Activated naive CD8-positive, alpha-beta T cell (primary cell): Measurements from ENCODE around the gene CDO1.
"Not testable (repeated sequence)": the region's sequence is repeated elsewhere in the genome, so short reads cannot be mapped to it uniquely, and the experiment has no call there.

ENCODE experiments used
- H3K27ac Mint-ChIP-seq: one replicate; pipeline ENCODE4 v1.8.0; 2021; ENCODE audit warnings: mixed read lengths
- H3K27me3 Mint-ChIP-seq: one replicate; pipeline ENCODE4 v1.8.0; 2021; ENCODE audit warnings: mixed read lengths
- H3K36me3 Mint-ChIP-seq: one replicate; pipeline ENCODE4 v1.8.0; 2021; ENCODE audit warnings: mixed read lengths
- H3K4me1 Mint-ChIP-seq: one replicate; pipeline ENCODE4 v1.8.0; 2021; ENCODE audit warnings: low read depth, mixed read lengths
- H3K4me3 Mint-ChIP-seq: one replicate; pipeline ENCODE4 v1.8.0; 2021; ENCODE audit warnings: mild to moderate bottlenecking, mixed read lengths
- H3K9me3 Mint-ChIP-seq: one replicate; pipeline ENCODE4 v1.8.0; 2021; ENCODE audit warnings: low read depth, mixed read lengths

Gene CDO1

DNA sequence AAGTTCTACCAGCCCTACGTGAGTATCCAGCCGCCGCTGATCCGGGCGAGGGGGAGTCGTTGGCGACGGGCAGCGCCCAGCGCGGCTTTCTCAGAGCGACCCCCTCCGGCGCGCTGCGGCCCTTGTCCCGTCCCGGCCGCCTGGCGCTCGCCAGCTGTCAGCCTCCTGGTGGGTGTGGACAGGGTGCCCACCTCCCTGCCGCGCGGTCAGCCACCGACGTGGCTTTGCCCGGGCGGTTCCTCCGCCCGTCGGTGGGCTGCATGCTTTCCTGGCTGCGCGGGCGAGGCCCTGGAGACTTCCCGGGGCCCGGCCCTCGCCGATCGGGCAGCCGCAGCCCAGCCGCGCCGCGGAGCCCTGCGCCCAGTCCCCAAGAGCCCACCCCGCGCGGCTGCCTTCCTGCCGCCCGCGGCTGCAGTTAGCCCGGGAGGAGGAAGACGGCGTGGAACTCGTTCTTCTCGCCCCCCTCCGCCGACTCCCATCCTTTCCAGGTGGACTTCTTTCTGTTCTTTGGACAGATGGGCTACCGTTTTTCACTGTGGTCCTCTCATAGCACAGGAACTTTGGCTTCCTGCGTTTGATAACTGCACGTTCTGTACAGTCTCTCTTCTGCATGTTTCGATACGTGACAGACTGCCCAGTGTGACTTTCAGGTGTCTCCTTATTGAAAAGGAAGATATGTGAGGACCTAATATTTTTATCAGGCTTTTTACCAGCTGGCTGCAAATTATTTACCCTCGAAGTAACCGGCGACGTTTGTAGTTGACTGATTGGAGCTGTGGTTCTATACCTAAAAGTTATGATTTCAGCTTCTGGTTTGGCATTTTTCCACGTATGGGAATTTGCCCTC lies 25.9 kb upstream of the CDO1 start:
- Mint-ChIP-seq H3K9me3 (no peaks in the 10 kb centered on the region), H3K27ac (peak overlapping the region; percentile 91), H3K27me3 (no peaks in the 10 kb centered on the region), H3K36me3 (peaks cover 2% of the 10 kb centered on the region), H3K4me3 (peak overlapping the region; percentile 96), H3K4me1 (peaks cover 62% of the 10 kb centered on the region)

DNA sequence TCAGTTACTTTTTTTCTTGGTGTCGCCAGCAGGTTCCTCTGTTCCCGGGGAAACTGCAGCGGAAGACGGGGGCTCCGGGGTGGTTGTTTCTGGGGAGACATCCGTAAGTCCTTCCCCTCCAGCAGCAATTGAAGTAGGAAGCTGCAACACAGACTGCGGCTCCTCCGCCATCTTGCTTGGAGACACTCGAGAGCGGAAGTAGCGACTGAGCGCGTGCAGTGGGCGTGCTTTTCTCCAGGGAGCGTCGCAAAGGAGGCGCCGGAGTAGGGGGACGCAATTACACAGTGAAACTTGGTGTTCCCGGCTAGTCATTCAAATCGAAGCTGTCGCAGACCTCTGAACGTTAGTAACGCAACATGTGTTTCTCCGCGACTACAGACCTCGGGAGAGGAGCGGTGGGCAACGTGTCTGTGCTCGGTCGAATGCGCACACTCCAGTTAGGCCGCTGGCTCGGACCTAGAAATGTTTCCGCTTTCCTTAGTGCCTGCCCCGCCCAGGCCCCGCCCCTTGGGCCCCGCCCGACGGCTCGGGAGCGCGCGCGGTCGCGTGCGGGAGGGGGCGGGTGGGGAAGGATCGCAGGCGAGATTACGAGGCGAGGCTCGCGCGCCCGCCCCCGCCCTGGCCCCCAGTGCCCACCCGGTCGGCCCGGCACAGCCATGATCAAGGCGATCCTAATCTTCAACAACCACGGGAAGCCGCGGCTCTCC lies 25.1 kb upstream of the CDO1 start, which contains the start of the genes AP3S1 and ATG12:
AP3S1 (plus strand) TSS at position 554 of the 707 bp plus-strand sequence; CDS start at position 657, 103 bp downstream.
ATG12 (minus strand) TSS at position 184 of the 707 bp plus-strand sequence; CDS start at position 171, 13 bp downstream.
- H3K9me3 Mint-ChIP-seq, result no peaks in the 10 kb centered on the region
- H3K4me3 Mint-ChIP-seq, result peak within 1 kb of the TSS; percentile 96
- no peaks in the 10 kb centered on the region for H3K27me3 Mint-ChIP-seq
- peaks cover 4% of the 10 kb centered on the region for H3K36me3 Mint-ChIP-seq
- H3K4me1 Mint-ChIP-seq, result peaks cover 65% of the 10 kb centered on the region
- peak within 1 kb of the TSS; percentile 100 for H3K27ac Mint-ChIP-seq

DNA sequence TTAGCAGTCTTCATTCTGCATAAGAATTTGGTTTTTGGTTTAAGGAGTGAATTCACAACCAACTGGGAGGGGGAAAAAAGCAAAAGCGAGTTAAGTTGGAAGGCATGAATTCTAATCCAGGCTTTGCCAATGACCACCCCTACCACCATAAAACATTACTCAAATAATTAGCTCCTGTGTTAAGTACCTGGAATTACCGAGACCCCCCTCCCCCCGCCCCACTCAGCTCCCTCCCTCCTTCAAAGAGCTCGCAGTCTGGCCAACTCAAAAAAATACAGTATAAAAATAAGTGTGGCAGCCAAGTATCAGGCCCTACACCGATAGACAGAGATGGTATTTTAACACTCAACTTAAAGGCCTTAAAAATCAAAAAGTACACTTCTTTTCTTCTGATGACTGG lies 24.4 kb upstream of the CDO1 start:
- H3K4me3 Mint-ChIP-seq, result peak overlapping the region; percentile 95
- peaks cover 67% of the 10 kb centered on the region for H3K4me1 Mint-ChIP-seq
- no peaks in the 10 kb centered on the region for H3K9me3 Mint-ChIP-seq
- H3K27ac Mint-ChIP-seq, result peak overlapping the region; percentile 100
- H3K27me3 Mint-ChIP-seq, result no peaks in the 10 kb centered on the region
- peaks cover 4% of the 10 kb centered on the region for H3K36me3 Mint-ChIP-seq

DNA sequence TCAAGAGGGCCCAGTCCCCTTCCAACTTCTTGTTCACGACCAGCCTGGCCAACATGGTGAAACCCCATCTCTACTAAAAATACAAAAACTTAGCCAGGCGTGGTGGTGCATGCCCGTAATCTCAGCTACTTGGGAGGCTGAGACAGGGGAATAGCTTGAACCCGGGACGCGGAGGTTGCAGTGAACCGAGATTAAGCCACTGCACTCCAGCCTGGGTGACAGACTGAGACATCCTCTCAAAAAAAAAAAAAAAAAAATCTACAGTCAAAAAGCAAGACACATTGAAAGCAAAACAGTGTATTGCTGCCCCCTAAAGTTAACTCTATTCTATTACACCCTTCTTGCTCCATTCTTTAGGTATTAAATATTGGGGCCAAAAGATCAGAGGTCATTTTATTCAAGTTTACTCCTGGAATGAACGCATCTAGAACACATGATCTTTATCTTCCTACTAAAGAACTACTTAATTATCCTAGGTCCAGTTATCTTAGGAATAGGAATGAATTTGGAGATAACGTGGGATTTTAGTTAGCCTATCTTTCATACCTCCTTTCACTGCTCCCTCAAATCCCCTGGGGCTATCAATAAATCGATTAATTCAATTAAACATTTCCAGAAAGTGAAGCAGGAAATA lies 22.5 kb upstream of the CDO1 start:
- peak overlapping the region; percentile 95 for H3K4me3 Mint-ChIP-seq
- peaks cover 6% of the 10 kb centered on the region for H3K36me3 Mint-ChIP-seq
- H3K27me3 Mint-ChIP-seq, result no peaks in the 10 kb centered on the region
- peaks cover 59% of the 10 kb centered on the region for H3K4me1 Mint-ChIP-seq
- no peaks in the 10 kb centered on the region for H3K9me3 Mint-ChIP-seq
- H3K27ac Mint-ChIP-seq, result peak overlapping the region; percentile 59

DNA sequence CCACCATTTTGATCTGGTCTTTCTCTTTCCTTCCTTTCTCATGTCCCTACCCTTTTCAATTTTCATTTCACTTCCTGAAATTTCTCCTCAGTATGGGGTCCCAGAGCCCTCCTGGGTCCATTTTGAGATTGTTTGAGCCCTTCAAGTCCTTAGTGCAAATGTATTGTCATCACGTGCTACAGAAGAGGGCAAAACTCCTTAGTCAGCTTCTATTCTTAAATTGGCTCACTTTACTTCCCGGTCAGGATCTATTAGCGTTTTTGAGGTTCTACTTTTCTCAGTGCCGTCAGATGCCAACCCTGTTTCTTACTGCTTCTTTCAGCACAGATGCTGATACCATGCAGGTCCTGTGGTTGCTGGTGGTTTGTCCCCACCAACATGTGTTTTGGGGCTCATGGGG lies 19.0 kb upstream of the CDO1 start:
- no peaks in the 10 kb centered on the region for H3K27me3 Mint-ChIP-seq
- peaks cover 10% of the 10 kb centered on the region for H3K36me3 Mint-ChIP-seq
- no peak overlapping the region for H3K27ac Mint-ChIP-seq
- no peaks in the 10 kb centered on the region for H3K9me3 Mint-ChIP-seq
- H3K4me3 Mint-ChIP-seq, result no peak overlapping the region
- H3K4me1 Mint-ChIP-seq, result peaks cover 49% of the 10 kb centered on the region

DNA sequence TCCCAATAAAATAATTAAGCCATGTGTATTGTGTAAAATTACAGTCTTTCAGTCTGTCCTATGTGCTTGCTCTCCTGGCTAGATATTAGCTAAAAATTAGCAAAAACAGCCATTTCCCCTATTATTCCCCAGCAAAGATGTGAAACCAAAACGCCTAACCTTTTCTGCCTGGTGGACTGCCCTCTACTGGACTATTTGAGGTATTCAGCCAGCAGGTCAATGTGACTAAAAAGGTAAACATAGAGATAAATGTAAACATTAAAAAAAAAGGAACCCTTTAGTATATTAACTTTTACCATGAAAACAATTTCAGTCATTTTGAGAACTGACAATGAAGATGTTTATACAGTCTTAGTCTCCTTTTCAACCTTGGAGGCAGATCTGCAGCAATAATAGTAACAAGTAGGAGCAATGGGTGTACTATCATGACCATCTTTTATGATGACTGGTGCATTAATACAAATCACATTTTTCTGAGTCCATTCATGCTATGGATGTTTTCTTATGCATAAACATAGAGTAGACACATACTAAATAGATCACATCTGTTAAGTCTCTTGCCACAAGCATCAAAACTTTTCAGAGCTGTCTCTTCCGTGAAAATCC lies 14.8 kb upstream of the CDO1 start:
- H3K36me3 Mint-ChIP-seq, result peaks cover 21% of the 10 kb centered on the region
- peaks cover 15% of the 10 kb centered on the region for H3K4me1 Mint-ChIP-seq
- H3K9me3 Mint-ChIP-seq, result no peaks in the 10 kb centered on the region
- H3K27ac Mint-ChIP-seq, result no peak overlapping the region
- H3K4me3 Mint-ChIP-seq, result no peak overlapping the region
- no peaks in the 10 kb centered on the region for H3K27me3 Mint-ChIP-seq

DNA sequence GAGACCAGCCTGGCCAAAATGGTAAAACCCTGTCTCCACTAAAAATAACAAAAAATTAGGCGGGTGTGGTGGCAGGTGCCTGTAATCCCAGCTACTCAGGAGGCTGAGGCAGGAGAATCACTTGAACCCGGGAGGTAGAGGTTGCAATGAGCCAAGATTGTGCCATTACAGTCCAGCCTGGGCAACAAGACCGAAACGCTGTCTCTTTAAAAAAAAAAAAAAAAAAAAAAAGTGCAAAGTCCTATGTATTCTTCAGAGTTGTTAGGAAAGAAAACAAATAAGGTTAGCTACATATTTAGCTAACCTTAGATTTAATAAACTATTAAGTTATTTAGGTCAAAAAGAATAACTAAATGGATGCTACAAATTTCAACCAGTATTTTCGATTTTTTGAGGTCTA lies 13.5 kb upstream of the CDO1 start:
- Mint-ChIP-seq H3K4me3 (no peak overlapping the region), H3K9me3 (peaks cover 1% of the 10 kb centered on the region), H3K27me3 (no peaks in the 10 kb centered on the region), H3K4me1 (peaks cover 10% of the 10 kb centered on the region), H3K27ac (no peak overlapping the region), H3K36me3 (peaks cover 19% of the 10 kb centered on the region)

DNA sequence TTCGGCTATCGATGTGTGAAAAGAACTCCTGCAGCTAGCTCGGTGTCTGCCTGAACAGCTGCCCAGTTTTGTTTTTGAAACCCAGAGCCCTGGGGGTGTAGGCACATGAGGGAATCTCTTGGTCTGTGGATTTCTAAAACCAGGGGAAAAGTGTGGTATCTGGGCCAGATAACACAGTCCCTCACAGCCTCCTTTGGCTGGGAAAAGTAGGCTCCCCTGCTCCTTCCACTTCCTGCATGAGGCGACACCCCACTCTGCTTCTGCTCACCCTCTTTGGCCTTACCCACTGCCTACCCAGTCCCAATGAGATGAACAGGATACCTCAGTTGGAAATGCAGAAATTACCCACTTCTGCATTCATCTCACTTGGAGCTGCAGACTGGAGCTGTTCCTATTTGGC lies 9.5 kb upstream of the CDO1 start:
- H3K27me3 Mint-ChIP-seq, result peaks cover 6% of the 10 kb centered on the region
- peaks cover 5% of the 10 kb centered on the region for H3K9me3 Mint-ChIP-seq
- H3K27ac Mint-ChIP-seq, result no peak overlapping the region
- peaks cover 15% of the 10 kb centered on the region for H3K36me3 Mint-ChIP-seq
- H3K4me1 Mint-ChIP-seq, result no peaks in the 10 kb centered on the region
- H3K4me3 Mint-ChIP-seq, result no peak overlapping the region

DNA sequence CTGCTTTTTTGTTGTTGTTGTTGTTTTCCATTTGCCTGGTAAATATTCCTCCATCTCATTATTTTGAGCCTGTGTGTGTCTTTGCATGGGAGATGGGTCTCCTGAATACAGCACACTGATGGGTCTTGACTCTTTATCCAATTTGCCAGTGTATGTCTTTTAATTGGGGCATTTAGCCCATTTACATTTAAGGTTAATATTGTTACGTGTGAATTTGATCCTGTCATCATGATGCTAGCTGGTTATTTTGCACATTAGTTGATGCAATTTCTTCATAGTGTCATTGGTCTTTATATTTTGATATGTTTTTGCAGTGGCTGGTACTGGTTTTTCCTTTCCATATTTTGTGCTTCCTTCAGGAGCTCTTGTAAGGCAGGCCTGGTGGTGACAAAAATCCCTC lies 8.5 kb upstream of the CDO1 start:
- peaks cover 13% of the 10 kb centered on the region for H3K27me3 Mint-ChIP-seq

DNA sequence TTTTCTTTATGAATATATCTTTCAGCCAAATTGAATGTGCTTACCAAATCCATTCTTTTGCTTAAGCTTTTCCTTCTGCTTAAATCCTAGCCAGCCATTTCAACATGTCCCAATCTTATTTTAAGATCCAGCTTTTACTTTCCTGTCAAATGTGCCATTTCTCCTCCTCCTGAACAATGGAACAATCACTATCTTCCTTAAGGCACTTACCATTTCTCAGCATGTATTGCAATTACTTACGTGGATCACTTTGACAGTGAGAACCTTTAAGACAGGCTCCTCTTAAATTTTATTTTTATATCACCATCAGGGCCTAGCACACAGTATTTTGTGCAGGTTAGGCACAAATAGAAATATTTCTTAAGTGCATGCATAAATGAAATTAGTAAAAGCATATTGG lies 4.4 kb upstream of the CDO1 start:
- Mint-ChIP-seq H3K27ac (no peak overlapping the region), H3K9me3 (peaks cover 5% of the 10 kb centered on the region), H3K27me3 (peaks cover 35% of the 10 kb centered on the region), H3K4me1 (peaks cover 7% of the 10 kb centered on the region), H3K36me3 (no peaks in the 10 kb centered on the region), H3K4me3 (no peak overlapping the region)

More for the DNA sequence above, 8.5 kb upstream of the CDO1 start:
- H3K36me3 Mint-ChIP-seq, result peaks cover 15% of the 10 kb centered on the region
- not testable (repeated sequence) for H3K9me3 Mint-ChIP-seq, H3K4me3 Mint-ChIP-seq, H3K4me1 Mint-ChIP-seq, H3K27ac Mint-ChIP-seq

DNA sequence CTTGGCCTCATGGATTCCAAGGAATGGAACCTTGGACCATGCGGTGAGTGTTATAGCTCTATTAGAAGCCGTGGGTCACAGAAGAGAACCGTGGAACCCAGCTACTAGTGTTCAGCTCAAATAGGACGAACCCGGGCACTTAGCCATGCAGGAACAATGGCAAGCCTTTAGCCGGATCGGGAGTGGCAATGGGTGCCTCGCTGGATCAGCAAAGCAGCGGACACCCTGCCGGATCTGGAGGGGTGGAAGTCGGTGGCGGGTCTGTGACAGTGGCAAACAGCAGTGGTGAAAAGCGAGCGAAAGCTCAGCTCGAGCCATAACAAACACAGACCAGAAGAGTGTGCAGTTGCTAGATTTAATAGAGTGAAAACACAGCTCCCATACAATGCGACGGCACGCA lies 2.4 kb upstream of the CDO1 start:
- H3K27ac Mint-ChIP-seq, result no peak overlapping the region
- no peaks in the 10 kb centered on the region for H3K36me3 Mint-ChIP-seq
- H3K27me3 Mint-ChIP-seq, result peaks cover 47% of the 10 kb centered on the region
- H3K9me3 Mint-ChIP-seq, result no peaks in the 10 kb centered on the region
- no peak overlapping the region for H3K4me3 Mint-ChIP-seq
- peaks cover 17% of the 10 kb centered on the region for H3K4me1 Mint-ChIP-seq

DNA sequence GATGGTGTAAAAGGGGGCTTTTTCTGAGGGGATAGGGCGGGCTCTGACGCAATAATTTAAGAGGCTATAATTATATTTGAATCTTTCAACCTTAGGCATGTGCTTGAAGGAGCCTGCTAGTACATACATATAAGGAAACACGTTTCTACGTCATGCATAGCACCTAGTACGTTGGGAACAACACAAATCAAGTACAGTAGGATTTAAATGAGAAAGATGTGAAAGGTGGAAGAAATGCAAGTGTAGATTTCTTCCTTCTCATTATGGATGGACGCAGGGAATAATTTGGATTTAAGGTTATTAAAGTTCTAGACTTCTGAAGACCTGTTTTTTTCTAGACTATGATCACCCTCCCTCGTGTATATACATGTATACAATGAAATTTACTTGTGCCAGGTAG lies 927 bp upstream of the CDO1 start:
- H3K27me3 Mint-ChIP-seq, result peaks cover 56% of the 10 kb centered on the region
- no peaks in the 10 kb centered on the region for H3K9me3 Mint-ChIP-seq
- peaks cover 17% of the 10 kb centered on the region for H3K4me1 Mint-ChIP-seq
- no peaks in the 10 kb centered on the region for H3K36me3 Mint-ChIP-seq
- H3K4me3 Mint-ChIP-seq, result peak overlapping the region; percentile 14
- no peak overlapping the region for H3K27ac Mint-ChIP-seq

DNA sequence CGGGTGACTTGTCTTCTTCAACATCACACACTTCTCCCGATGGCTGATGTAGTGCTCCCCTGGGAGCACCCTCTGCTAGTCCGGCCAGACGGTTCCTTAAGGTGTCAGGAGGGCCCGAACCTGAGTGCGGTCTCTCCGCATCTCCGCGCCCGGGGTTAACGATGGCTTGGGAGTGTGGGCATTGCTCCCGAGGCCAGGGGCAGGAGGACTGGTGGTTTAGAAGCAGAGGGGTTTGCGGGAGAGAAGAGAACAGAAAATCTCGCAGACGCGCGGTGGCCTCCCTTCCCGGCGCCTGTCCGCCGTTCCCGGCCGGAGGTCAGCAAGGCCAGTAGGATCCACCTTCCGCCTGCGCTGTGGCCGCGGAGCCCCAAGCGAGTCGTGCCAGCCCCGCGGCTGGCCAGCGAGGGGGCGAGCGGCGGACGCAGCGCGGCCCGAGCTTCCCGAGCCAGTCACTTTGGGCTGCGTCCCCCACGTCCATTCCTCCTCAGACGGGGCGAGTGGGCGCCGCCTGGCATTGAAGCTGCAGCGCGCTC lies 700 bp downstream of the CDO1 start:
- Mint-ChIP-seq H3K9me3 (no peaks in the 10 kb centered on the region), H3K27ac (no peak overlapping the region), H3K4me1 (peaks cover 17% of the 10 kb centered on the region), H3K36me3 (no peaks in the 10 kb centered on the region), H3K27me3 (peaks cover 59% of the 10 kb centered on the region), H3K4me3 (peak overlapping the region; percentile 75)

DNA sequence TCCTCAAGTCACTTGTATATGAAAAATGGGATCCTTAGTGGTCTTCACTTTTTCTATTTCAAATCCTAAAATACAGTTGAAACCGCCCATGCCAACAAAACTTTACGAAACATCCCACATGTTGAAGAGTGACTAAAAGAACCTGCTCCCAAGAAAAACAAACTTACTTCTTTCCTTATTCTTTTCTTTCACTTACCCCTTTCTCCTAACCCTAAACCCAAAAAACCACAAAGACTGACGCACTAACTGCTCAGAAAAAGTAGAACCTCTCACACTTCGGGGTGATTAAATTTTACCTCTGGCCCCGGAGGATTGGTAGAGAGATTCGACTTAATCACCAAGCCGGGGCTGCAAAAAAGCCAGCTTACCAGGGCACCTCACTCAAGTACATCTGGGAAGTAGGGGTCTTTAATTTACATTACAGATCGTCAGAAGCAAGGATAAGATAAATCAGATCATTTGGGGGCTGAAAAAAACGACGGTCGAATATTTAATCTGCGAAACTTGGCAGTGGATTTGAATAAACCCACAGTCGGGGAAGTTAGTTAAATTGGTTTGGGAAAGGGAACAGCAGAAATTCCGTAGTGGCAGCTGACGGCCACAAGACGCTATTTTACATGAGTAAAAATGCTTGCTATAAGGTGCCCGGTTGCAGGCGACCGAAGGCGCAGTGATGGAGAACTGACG lies 1.3 kb downstream of the CDO1 start:
- no peaks in the 10 kb centered on the region for H3K9me3 Mint-ChIP-seq
- no peaks in the 10 kb centered on the region for H3K36me3 Mint-ChIP-seq
- no peak overlapping the region for H3K27ac Mint-ChIP-seq
- peaks cover 17% of the 10 kb centered on the region for H3K4me1 Mint-ChIP-seq
- H3K27me3 Mint-ChIP-seq, result peaks cover 56% of the 10 kb centered on the region
- H3K4me3 Mint-ChIP-seq, result peak overlapping the region; percentile 71
